Hematopoietic multipotent progenitor cell treated with erythropoietin and hydrocortisone succinate and interleukin-3 and kit ligand, for 8 days (in vitro differentiated cells): ENCODE measurements around the gene SLC24A3.

Experiments used
- DNase-seq: peaks from one replicate; pipeline ENCODE4 v3.0.0-alpha.2; 2015

The SLC24A3 gene

GRCh38 chr20:19520261-19520660 lies 307.8 kb downstream of the SLC24A3 start:
- no peak for DNase-seq

GRCh38 chr20:19522071-19522801 lies 309.8 kb downstream of the SLC24A3 start:
- no peak for DNase-seq

GRCh38 chr20:19522836-19523590 lies 310.6 kb downstream of the SLC24A3 start:
- DNase-seq: no peak

GRCh38 chr20:19524691-19525090 lies 312.2 kb downstream of the SLC24A3 start:
- DNase-seq: no peak

GRCh38 chr20:19527509-19527908 lies 315.1 kb downstream of the SLC24A3 start:
- no peak for DNase-seq

GRCh38 chr20:19528286-19529030 lies 316.0 kb downstream of the SLC24A3 start:
- no peak for DNase-seq

GRCh38 chr20:19530006-19530405 lies 317.6 kb downstream of the SLC24A3 start:
- no peak for DNase-seq

- no peak for DNase-seq
Observed at GRCh38 chr20:19531446-19531845, 319.0 kb downstream of the SLC24A3 start.

- DNase-seq: no peak
Observed at GRCh38 chr20:19538556-19538955, 326.1 kb downstream of the SLC24A3 start.

GRCh38 chr20:19539191-19539590 lies 326.7 kb downstream of the SLC24A3 start:
- DNase-seq: no peak

- no peak for DNase-seq
Observed at GRCh38 chr20:19540392-19540791, 327.9 kb downstream of the SLC24A3 start.

GRCh38 chr20:19543101-19543500 lies 330.7 kb downstream of the SLC24A3 start:
- no peak for DNase-seq

- DNase-seq: no peak
Observed at GRCh38 chr20:19544684-19545083, 332.2 kb downstream of the SLC24A3 start.

GRCh38 chr20:19546648-19547047 lies 334.2 kb downstream of the SLC24A3 start:
- no peak for DNase-seq

GRCh38 chr20:19547547-19547946 lies 335.1 kb downstream of the SLC24A3 start:
- DNase-seq: no peak

- DNase-seq: no peak
Observed at GRCh38 chr20:19549896-19550295, 337.5 kb downstream of the SLC24A3 start.

- no peak for DNase-seq
Observed at GRCh38 chr20:19552221-19553180, 340.1 kb downstream of the SLC24A3 start.

GRCh38 chr20:19554666-19555065 lies 342.2 kb downstream of the SLC24A3 start:
- DNase-seq: no peak

- DNase-seq: no peak
Observed at GRCh38 chr20:19555726-19556125, 343.3 kb downstream of the SLC24A3 start.

- no peak for DNase-seq
Observed at GRCh38 chr20:19557291-19557690, 344.8 kb downstream of the SLC24A3 start.

- DNase-seq: no peak
Observed at GRCh38 chr20:19560881-19561480, 348.5 kb downstream of the SLC24A3 start.

- DNase-seq: no peak
Observed at GRCh38 chr20:19562426-19562825, 350.0 kb downstream of the SLC24A3 start.
